ENCODE data around the gene EME1. TPM values are rescaled to one million over a fixed set of nuclear protein-coding genes. Genes with fewer than 3 reads are reported as not detected.

EME1 gene
- total and polyA plus RNA-seq, 2 of the 13 experiments (the other 11 are each of a cell fraction or from before 2014, with no cell fraction given): 20.7 to 24.6 TPM

GRCh38 chr17:50372758-50373556 lies at the start of gene EME1, which contains the start of gene MRPL27 (continued):
- TF ChIP-seq ZNF281 (CRISPR knock-in tag; IDR thresholded peaks at IDR 0.05; ENCODE audit: borderline replicate concordance) (no peak), ZSCAN22 (CRISPR knock-in tag; IDR thresholded peaks at IDR 0.05) (peak; percentile 80; the same call in 1 of the 2 replicates), ZNF776 (CRISPR knock-in tag; IDR thresholded peaks at IDR 0.05) (peak; percentile 97), ZNF18 (CRISPR knock-in tag; IDR thresholded peaks at IDR 0.05; ENCODE audit: insufficient replicate concordance) (peak; percentile 94), ZNF784 (CRISPR knock-in tag; IDR thresholded peaks at IDR 0.05; ENCODE audit: borderline replicate concordance) (peak; percentile 93; the same call in 1 of the 2 replicates), STAT6 (CRISPR knock-in tag; IDR thresholded peaks at IDR 0.05; ENCODE audit: borderline replicate concordance) (peak; percentile 17; the same call in 1 of the 2 replicates), PITX1 (CRISPR knock-in tag; IDR thresholded peaks at IDR 0.05) (peak; percentile 70; the same call in 1 of the 2 replicates), ZSCAN29 (CRISPR knock-in tag; conservative IDR thresholded peaks at IDR 0.05) (peak; percentile 81; the same call in 1 of the 2 replicates), ZNF576 (CRISPR knock-in tag; IDR thresholded peaks at IDR 0.05) (peak; percentile 93), RBM39 (IDR thresholded peaks at IDR 0.05; ENCODE audit: low read depth, low read length, poor library complexity, severe bottlenecking) (peak; percentile 85), ZNF430 (CRISPR knock-in tag; IDR thresholded peaks at IDR 0.05) (peak; percentile 96), NRL (CRISPR knock-in tag; IDR thresholded peaks at IDR 0.05; ENCODE audit: borderline replicate concordance) (peak; percentile 98), ZNF839 (CRISPR knock-in tag; IDR thresholded peaks at IDR 0.05; ENCODE audit: borderline replicate concordance) (peak; percentile 97; the same call in 1 of the 2 replicates), MAF1 (CRISPR knock-in tag; IDR thresholded peaks at IDR 0.05; ENCODE audit: borderline replicate concordance) (no peak), FOXM1 (CRISPR knock-in tag; IDR thresholded peaks at IDR 0.05) (no peak), ZNF768 (CRISPR knock-in tag; IDR thresholded peaks at IDR 0.05) (peak; percentile 48; the same call in 1 of the 2 replicates), PBX3 (CRISPR knock-in tag; IDR thresholded peaks at IDR 0.05; ENCODE audit: borderline replicate concordance) (0 out of 2 replicates have a peak, but pooled peaks have one; percentile 1)
